ENCODE results near the gene PXDC1.

PXDC1 gene, protein sequence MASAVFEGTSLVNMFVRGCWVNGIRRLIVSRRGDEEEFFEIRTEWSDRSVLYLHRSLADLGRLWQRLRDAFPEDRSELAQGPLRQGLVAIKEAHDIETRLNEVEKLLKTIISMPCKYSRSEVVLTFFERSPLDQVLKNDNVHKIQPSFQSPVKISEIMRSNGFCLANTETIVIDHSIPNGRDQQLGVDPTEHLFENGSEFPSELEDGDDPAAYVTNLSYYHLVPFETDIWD
- total RNA-seq, result 0 to 8.3 (median 1.1) reads per million in 9 experiments

DNA sequence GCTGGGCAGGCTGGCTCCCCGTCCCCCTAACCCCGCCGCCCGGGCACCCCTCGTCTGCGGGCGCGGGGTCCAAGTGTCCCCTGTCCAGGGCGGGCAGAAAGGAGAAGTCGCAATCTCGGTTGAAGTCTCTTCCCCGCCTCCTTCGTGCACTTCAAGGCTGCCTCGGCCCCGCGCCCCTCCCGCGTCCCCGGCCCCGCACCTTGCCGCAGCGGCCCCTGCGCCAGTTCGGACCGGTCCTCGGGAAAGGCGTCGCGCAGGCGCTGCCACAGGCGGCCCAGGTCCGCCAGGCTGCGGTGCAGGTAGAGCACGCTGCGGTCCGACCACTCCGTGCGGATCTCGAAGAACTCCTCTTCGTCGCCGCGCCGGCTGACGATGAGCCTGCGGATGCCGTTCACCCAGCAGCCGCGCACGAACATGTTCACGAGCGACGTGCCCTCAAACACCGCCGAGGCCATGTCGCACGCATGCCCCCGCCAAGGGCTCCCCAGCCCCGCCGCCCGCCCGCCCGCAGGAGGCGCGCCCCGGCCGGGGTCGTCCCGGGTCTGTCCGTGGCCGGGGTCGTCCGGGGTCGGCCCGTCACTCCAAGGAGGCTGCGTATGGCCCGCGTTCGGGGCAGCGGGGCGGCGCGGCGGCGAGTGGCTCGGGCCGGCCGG lies at the start of gene PXDC1:
Gene PXDC1, minus strand, starts transcription at position 637 of the 653 bp plus-strand sequence. Its CDS starts 182 bp downstream, at position 455.
- Mint-ChIP-seq H3K4me1 (ENCODE audit: low read depth in 2 of 2) (peaks cover 5 to 10% of the 10 kb centered on the region in 2 donors), H3K27ac (peak within 1 kb of the TSS in 1 of 2 donors; percentile 51), H3K4me3 (peak within 1 kb of the TSS; percentile 72 to 76), H3K9me3 (no peaks in the 10 kb centered on the region), H3K36me3 (ENCODE audit: insufficient read depth) (no peaks in the 10 kb centered on the region), H3K27me3 (peaks cover 34 to 38% of the 10 kb centered on the region in 2 donors)
- DNase-seq (peak; percentile 6 to 16 (median 15)), ATAC-seq (replicated peaks) (peak; percentile 49)

DNA sequence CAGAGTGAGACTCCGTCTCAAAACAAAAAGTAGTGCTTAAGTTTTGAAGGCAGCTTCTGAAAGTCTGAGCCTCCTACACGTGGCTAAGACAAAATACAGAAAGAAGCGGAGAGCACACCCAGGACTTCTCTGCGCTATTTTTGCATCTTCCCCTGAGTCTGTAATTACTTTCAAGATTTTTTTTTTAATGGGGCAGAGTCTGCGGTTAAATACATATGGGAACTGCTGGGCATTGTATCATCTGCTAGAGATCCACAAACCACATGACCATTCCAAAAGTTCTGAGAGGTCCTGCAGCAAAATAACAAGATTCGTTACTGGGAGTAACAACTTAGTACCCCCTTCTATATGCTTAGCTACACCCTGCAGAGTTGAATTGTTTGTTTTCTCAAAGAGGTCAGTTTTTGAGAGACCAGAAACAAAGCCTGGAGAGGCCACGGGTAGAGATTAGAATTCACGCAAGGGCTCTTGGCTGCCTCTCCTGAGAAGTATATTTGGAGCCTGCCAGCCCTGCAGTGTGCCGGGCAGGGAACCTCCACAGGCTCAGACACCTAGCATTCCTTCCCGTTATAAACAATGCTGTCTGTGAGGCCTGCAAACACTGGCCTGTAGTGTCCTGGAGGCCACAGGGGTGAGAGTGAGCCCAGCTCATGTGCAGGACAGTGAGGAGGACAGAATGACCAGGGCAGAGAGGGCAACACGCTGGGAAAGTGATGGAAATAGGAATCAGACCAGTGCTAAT lies 49.5 kb upstream of the PXDC1 start:
- no peak overlapping the region for H3K4me3 Mint-ChIP-seq

DNA sequence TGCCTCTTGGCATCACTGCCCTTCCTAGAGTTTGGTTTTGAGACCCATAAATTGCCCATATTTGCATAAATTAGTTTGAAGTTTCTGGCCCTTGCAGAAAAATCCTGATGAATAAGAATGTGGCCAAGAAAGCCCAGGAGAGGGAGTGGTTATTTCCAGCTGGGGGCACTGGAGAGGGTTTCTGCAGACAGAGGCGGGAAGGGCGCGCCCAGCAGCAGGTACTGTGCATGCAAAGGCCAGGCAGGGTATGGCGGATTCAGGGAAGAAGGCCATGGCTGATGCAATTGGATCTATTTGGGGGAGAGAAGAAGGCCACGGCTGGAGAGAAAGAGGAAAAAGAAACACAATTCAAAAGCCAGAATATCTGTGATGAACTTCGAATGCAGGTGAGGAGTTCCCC lies 48.2 kb upstream of the PXDC1 start:
- Mint-ChIP-seq H3K4me1 (ENCODE audit: low read depth in 2 of 2) (no peaks in the 10 kb centered on the region), H3K9me3 (no peaks in the 10 kb centered on the region), H3K27me3 (no peaks in the 10 kb centered on the region), H3K36me3 (ENCODE audit: insufficient read depth) (peaks cover 3% of the 10 kb centered on the region), H3K4me3 (no peak overlapping the region), H3K27ac (no peak overlapping the region)
- ATAC-seq (replicated peaks) (no peak), DNase-seq (no peak)

More for the DNA sequence above, 49.5 kb upstream of the PXDC1 start:
- DNase-seq (no peak), ATAC-seq (replicated peaks) (no peak)
- peaks cover 3% of the 10 kb centered on the region for H3K36me3 Mint-ChIP-seq (ENCODE audit: insufficient read depth)
- H3K27me3 Mint-ChIP-seq, result no peaks in the 10 kb centered on the region
- no peak overlapping the region for H3K27ac Mint-ChIP-seq
- H3K4me1 Mint-ChIP-seq (ENCODE audit: low read depth in 2 of 2), result no peaks in the 10 kb centered on the region
- no peaks in the 10 kb centered on the region for H3K9me3 Mint-ChIP-seq

DNA sequence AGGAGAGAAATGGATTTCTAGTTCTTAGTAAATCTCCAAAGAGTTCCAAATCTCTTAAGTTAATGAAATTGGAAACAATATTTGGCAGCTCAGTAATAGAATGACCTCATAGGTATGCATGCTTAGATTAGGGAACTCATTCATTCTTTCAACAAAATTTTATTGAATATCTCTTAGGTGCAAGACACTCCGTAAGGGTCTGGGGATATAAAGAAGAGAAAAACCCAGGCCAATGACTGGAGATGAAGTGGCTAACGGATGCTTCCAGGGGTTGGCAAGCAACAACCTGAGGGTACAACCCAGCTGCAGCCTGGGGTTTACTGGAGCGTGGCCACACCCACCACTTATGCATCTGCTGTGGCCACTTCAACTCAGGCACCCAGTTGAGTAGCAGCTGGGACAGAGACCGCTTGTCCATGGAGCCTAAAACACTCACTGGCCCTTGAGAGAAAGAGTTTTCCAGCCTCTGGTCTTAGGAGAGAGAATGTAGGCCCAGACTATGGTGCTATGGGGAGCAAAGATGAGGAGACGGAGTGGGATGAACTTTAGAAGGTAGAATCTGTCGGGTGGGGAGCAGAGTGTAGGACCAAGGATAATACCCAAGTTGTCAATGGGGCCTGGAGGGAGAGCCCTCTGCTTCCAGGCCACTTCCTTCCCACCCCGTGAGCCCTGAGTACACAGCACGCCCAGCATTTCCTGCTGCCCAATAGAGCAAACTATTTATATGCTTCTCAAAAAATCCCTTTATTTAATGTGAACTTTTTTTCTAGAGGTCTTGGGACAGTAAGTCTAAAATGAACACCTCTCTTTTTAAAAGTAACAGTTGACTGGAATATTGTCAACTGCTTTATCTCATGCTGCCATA lies 46.8 kb upstream of the PXDC1 start:
- DNase-seq (no peak), ATAC-seq (replicated peaks) (no peak)
- H3K9me3 Mint-ChIP-seq, result no peaks in the 10 kb centered on the region
- no peaks in the 10 kb centered on the region for H3K4me1 Mint-ChIP-seq (ENCODE audit: low read depth in 2 of 2)
- no peak overlapping the region for H3K27ac Mint-ChIP-seq
- peaks cover 3% of the 10 kb centered on the region for H3K36me3 Mint-ChIP-seq (ENCODE audit: insufficient read depth)
- no peaks in the 10 kb centered on the region for H3K27me3 Mint-ChIP-seq
- H3K4me3 Mint-ChIP-seq, result no peak overlapping the region

DNA sequence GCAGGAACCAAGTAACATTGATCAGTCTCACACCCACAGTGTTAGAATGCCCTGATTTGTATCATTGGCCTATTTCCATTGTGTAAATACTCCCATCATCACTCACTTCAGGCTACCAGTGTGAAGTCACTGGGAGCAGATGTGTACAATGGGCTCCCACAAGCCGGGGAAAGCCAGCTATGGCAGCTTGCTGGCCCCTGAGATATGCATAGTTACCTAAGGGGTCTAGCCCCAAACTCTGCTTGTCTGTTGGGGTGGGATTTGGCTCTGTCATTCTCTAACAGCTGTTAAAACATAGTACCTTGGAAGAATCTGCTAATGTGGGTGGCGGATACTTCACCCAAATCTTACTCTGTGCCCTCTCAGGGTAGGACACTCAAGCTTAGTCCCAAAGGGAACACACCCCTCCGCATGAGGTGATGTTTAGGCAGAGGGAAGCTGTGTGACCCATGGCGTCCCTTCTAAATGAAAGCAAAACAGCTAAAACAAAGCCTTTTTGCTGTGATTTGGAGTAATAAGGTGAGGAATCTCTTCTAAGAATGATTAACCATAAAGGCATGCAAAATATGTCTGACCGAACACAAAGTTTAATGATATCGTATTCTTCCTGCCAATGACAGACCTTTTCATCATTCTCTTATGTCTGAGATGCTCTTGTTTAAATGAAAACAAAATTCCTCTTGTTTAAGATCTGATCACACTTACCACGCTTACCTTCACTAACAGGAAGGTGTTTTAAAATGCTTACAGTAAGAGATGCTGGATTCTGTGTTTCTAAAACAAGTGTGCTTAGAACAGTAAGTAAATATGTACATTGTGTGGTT lies 45.9 kb upstream of the PXDC1 start:
- no peak for ATAC-seq (replicated peaks)
- Mint-ChIP-seq H3K27ac (no peak overlapping the region), H3K9me3 (no peaks in the 10 kb centered on the region), H3K4me1 (ENCODE audit: low read depth in 2 of 2) (no peaks in the 10 kb centered on the region), H3K4me3 (no peak overlapping the region), H3K36me3 (ENCODE audit: insufficient read depth) (peaks cover 3% of the 10 kb centered on the region), H3K27me3 (no peaks in the 10 kb centered on the region)
- no peak for DNase-seq

DNA sequence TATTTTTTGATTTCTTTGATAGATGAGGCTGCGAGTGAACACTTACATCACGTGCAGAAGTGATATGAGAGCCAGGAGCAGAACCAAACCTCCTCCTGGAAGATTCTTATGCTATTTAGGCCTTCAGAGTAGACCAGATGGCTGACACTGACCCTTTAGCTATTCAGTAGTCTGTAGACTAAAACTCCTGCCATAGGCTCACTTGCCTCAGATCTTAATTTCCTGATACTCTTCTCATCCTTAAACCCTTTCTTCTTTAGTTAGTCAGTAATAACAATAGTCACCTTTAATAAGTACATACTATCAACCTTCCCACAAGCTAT lies 45.2 kb upstream of the PXDC1 start:
- no peak overlapping the region for H3K27ac Mint-ChIP-seq
- no peaks in the 10 kb centered on the region for H3K4me1 Mint-ChIP-seq (ENCODE audit: low read depth in 2 of 2)
- no peaks in the 10 kb centered on the region for H3K9me3 Mint-ChIP-seq
- H3K4me3 Mint-ChIP-seq, result no peak overlapping the region
- ATAC-seq (replicated peaks) (no peak), DNase-seq (no peak)
- H3K36me3 Mint-ChIP-seq (ENCODE audit: insufficient read depth), result peaks cover 3% of the 10 kb centered on the region
- no peaks in the 10 kb centered on the region for H3K27me3 Mint-ChIP-seq

DNA sequence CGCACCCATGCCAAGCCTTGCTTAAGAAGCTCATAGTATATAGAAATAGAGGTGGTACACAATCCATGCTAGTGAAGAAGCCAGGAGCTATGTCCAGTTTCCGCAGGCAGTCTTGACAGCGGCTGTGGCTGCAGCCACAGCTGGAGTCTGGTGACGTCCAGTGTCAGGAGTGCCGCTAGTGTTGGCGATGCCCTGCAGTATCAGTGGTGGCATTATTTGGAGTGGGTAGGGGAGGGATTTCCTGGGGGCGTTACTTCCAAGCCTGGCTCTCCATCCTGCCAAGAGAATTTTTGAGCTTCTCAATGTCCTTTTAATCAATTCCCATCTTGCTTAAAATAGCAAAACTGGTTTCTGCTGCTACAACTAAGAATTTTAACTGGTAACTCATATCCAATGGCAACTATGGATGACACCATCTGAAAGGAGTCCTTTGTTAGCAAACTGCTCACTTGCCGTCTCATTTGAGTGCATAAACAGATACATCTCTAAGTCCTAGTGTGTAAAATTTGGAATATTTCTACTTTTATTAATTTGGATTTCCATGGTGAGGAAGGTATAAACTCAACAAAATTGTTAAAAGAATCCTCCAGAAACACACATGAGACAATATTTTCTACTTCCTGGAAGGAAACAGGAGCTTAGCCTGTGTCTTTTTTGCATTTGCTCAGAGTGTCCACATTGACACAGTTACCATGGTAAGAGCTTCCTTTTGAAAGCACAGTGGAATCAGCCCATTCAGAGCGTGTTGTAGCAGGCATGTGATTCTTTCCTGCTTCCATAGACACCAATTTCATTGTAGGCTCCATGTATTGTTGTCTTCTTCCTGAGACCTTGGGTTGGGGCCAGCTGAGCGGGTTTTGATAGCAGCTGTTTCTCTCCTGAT lies 44.6 kb upstream of the PXDC1 start:
- ATAC-seq (replicated peaks) (no peak), DNase-seq (no peak)
- no peaks in the 10 kb centered on the region for H3K9me3 Mint-ChIP-seq
- no peaks in the 10 kb centered on the region for H3K36me3 Mint-ChIP-seq (ENCODE audit: insufficient read depth)
- no peak overlapping the region for H3K4me3 Mint-ChIP-seq
- H3K27ac Mint-ChIP-seq, result no peak overlapping the region
- H3K4me1 Mint-ChIP-seq (ENCODE audit: low read depth in 2 of 2), result no peaks in the 10 kb centered on the region
- H3K27me3 Mint-ChIP-seq, result no peaks in the 10 kb centered on the region

DNA sequence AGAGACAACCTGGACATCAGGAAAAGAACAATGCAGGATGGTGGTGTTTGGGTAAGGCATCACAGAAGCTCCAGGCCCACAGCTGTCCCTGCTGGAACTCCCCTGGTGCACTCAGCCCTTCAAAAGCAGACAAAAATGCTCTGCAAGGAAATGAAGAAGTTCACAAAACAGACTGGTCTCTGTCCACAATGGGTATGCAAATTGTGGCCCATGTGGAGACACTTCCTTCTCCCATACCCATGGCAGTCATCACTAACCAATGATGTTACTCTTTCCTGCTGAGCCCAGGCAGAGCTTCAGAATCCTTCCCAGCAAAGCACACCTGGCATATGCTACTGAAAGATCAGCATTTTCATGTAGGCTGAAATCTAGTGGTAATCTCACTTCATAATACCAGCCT lies 42.6 kb upstream of the PXDC1 start:
- H3K4me1 Mint-ChIP-seq (ENCODE audit: low read depth in 2 of 2), result no peaks in the 10 kb centered on the region
- ATAC-seq (replicated peaks), result no peak
- H3K27me3 Mint-ChIP-seq, result no peaks in the 10 kb centered on the region
- H3K4me3 Mint-ChIP-seq, result no peak overlapping the region
- no peak overlapping the region for H3K27ac Mint-ChIP-seq
- no peaks in the 10 kb centered on the region for H3K36me3 Mint-ChIP-seq (ENCODE audit: insufficient read depth)
- no peak for DNase-seq
- H3K9me3 Mint-ChIP-seq, result no peaks in the 10 kb centered on the region

DNA sequence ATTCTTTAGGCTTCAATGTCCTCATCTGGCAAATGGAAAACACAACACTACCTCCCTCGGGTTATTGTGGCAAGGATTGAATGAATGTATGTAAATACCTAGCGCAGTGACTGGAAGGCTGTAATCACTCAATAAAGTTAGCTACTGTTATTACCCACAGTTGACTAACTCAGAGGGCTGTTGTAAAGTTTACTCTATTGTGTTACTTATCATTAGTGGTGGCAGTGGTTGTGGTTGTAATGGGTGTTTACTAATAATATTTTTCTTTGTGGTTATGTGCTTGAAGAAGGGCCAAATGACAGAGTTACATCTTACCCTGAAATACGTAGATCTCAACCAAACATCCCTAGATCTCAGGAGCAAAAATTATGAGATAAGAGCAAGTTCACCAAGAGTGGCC lies 42.0 kb upstream of the PXDC1 start:
- ATAC-seq (replicated peaks), result no peak
- DNase-seq, result no peak
- Mint-ChIP-seq H3K4me1 (ENCODE audit: low read depth in 2 of 2) (no peaks in the 10 kb centered on the region), H3K4me3 (no peak overlapping the region), H3K27me3 (no peaks in the 10 kb centered on the region), H3K36me3 (ENCODE audit: insufficient read depth) (no peaks in the 10 kb centered on the region), H3K9me3 (no peaks in the 10 kb centered on the region), H3K27ac (no peak overlapping the region)

DNA sequence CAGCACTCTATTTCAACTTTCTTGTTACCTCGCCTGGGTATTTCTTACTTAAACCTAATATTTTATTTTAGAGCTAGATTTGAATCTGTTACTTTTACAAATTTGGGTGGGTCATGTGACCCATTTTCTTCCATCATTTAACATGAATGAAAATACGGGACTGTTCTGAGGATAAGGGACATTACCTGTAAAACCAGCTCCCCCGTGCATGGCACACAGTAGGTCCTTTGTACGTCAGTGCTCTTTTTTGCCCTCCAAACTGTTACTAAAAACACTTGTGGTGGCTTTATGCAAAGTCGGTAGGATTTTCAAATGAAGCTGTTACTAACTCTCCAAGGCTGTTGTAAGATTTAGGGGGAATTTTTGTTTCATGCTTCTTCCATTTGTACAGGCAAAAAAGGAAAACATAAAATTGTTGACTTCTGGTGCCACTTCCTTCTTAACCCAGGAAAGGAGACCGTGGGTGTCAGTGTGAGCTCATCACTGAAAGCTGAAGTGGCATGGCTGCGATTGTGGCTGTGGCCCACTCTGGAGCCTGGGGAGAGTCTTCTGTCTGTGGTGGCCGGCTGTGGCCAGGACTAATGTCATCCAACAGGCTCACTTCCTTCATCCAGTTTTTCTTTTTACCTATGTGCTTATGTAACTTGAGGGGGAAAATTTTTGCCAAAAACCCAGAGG lies 40.2 kb upstream of the PXDC1 start:
- no peaks in the 10 kb centered on the region for H3K36me3 Mint-ChIP-seq (ENCODE audit: insufficient read depth)
- H3K27me3 Mint-ChIP-seq, result no peaks in the 10 kb centered on the region
- H3K9me3 Mint-ChIP-seq, result no peaks in the 10 kb centered on the region
- DNase-seq (no peak), ATAC-seq (replicated peaks) (no peak)
- H3K4me1 Mint-ChIP-seq (ENCODE audit: low read depth in 2 of 2), result no peaks in the 10 kb centered on the region
- no peak overlapping the region for H3K4me3 Mint-ChIP-seq
- H3K27ac Mint-ChIP-seq, result no peak overlapping the region

DNA sequence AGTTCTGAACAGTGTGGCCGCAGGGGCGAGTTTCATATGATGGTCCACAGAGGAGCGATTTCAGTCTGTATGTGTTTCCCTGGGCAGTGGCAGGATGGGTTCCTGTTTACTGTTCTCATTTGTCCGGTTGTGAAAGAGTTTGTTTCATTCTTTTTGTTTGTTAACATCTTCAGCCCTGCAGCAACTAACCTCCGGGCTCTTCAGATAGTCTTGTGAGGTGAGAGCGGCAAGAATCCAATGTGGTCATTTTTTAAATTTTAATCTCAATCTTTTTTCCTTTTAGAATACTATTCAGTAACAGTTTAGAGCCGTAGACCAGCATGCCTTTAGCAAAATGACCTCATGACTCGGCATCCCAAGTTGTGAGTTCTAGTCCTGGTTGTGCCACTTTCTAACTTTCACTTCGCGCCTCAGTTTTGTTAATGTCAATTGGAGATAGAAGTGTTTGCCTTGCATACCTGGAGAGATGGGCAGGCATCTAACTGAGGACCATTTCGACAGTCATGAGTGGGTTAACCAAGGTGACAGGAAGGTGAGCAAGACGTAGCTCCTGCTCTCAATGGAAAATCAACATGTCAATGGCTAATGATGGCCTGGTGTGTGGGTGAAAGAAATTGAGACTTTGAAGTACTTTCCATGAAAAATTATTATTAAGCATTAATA lies 38.5 kb upstream of the PXDC1 start:
- H3K27ac Mint-ChIP-seq, result no peak overlapping the region
- H3K4me3 Mint-ChIP-seq, result no peak overlapping the region
- no peak for ATAC-seq (replicated peaks)
- peaks cover 0 to 5% of the 10 kb centered on the region in 2 donors for H3K27me3 Mint-ChIP-seq
- H3K9me3 Mint-ChIP-seq, result no peaks in the 10 kb centered on the region
- no peaks in the 10 kb centered on the region for H3K36me3 Mint-ChIP-seq (ENCODE audit: insufficient read depth)
- H3K4me1 Mint-ChIP-seq (ENCODE audit: low read depth in 2 of 2), result no peaks in the 10 kb centered on the region
- no peak for DNase-seq

Data from effector memory CD8-positive, alpha-beta T cell (primary cell).